Esophagus muscularis mucosa (tissue), 4 donors: Measurements from ENCODE around the gene ITFG1.

Experiments
- EP300 ChIP-seq: sonication (generic); formaldehyde crosslinking; IDR thresholded peaks from one replicate; pipeline ENCODE4 v1.6.1; 2017; ENCODE audit warnings: antibody characterized with exemption
- POLR2A ChIP-seq: fragments of 450-650 bp; IDR thresholded peaks from one replicate; pipeline ENCODE4 v1.6.1; 2017; ENCODE audit warnings: antibody characterized with exemption, moderate library complexity, mild to moderate bottlenecking, low read depth
- TF ChIP-seq, protein P1 (sequence below), 3 experiments: fragments of 200-600 bp in 2 of 3; fragments of 450-650 bp in 1 of 3; sonication (generic) in 2 of 3; IDR thresholded peaks; one replicate each; pipeline ENCODE4 v1.5.1; 2017 to 2019; ENCODE audit warnings: antibody characterized with exemption in 3 of 3, mild to moderate bottlenecking in 2 of 3, moderate library complexity in 1 of 3

GRCh38 chr16:47175152-47175551 lies 285.7 kb downstream of the ITFG1 start:
- TF ChIP-seq, protein P1, sequence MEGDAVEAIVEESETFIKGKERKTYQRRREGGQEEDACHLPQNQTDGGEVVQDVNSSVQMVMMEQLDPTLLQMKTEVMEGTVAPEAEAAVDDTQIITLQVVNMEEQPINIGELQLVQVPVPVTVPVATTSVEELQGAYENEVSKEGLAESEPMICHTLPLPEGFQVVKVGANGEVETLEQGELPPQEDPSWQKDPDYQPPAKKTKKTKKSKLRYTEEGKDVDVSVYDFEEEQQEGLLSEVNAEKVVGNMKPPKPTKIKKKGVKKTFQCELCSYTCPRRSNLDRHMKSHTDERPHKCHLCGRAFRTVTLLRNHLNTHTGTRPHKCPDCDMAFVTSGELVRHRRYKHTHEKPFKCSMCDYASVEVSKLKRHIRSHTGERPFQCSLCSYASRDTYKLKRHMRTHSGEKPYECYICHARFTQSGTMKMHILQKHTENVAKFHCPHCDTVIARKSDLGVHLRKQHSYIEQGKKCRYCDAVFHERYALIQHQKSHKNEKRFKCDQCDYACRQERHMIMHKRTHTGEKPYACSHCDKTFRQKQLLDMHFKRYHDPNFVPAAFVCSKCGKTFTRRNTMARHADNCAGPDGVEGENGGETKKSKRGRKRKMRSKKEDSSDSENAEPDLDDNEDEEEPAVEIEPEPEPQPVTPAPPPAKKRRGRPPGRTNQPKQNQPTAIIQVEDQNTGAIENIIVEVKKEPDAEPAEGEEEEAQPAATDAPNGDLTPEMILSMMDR (IDR thresholded peaks at IDR 0.05): no peak
- TF ChIP-seq POLR2A: no peak
- no peak for TF ChIP-seq EP300
